ENCODE results near the gene FOLR2. TPM values are rescaled to one million over a fixed set of nuclear protein-coding genes. Genes with fewer than 3 reads are reported as not detected.
"Not testable (repeated sequence)": the region's sequence is repeated elsewhere in the genome, so short reads cannot be mapped to it uniquely, and the experiment has no call there.

FOLR2 gene
- total RNA-seq, 2 experiments from 2014 or later = not detected

- no peak overlapping the region for H3K4me3 Mint-ChIP-seq
- H3K9me3 Mint-ChIP-seq = no peaks in the 10 kb centered on the region
- no peak for DNase-seq
- peaks cover 7% of the 10 kb centered on the region for H3K27me3 Mint-ChIP-seq
- H3K36me3 Mint-ChIP-seq = no peaks in the 10 kb centered on the region
- H3K27ac Mint-ChIP-seq = no peak overlapping the region
- H3K4me1 Mint-ChIP-seq = no peaks in the 10 kb centered on the region
These were observed 36.8 kb downstream of the FOLR2 start for GRCh38 chr11:72253392-72253791.

DNA sequence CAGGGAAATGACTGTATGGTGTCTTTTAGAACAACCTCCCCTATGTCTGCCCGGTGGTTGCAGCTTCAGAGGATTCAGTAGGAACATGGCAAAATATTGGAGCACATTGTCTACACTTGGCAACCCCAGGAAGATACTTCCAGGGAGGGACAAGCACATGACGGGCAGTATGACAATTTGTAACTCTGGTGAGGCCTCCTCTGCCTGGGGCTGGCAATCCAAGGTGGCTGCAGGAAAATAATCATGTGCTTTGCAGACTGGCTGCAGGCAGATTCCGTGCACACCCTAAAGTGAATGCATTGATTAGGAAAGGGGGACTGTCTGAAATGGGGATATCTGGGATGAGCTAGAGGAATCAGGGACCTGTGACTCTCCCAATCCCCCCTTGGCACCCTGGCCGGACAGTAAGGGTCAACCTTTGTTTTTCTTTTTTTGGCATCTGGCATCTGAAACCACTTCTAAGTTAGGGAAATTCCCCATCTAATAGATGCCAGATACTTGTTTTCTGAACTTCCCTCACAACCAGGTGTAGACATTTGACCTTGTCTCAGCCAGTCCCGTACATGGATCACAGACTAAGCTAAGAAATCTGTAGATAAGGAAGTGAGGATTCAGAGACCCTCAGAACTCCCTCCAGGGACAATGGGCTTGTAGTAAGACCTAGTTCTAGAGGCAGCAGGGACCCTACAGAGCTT lies 37.9 kb downstream of the FOLR2 start:
- H3K9me3 Mint-ChIP-seq = no peaks in the 10 kb centered on the region
- H3K4me1 Mint-ChIP-seq = no peaks in the 10 kb centered on the region
- no peak overlapping the region for H3K4me3 Mint-ChIP-seq
- no peaks in the 10 kb centered on the region for H3K36me3 Mint-ChIP-seq
- no peak for DNase-seq
- H3K27me3 Mint-ChIP-seq = peaks cover 7% of the 10 kb centered on the region
- no peak overlapping the region for H3K27ac Mint-ChIP-seq

GRCh38 chr11:72257570-72257969 lies 41.0 kb downstream of the FOLR2 start:
- Mint-ChIP-seq H3K4me1 (no peaks in the 10 kb centered on the region), H3K36me3 (no peaks in the 10 kb centered on the region)

GRCh38 chr11:72259490-72259889 lies 42.9 kb downstream of the FOLR2 start:
- no peak overlapping the region for H3K4me3 Mint-ChIP-seq
- no peaks in the 10 kb centered on the region for H3K4me1 Mint-ChIP-seq
- no peaks in the 10 kb centered on the region for H3K36me3 Mint-ChIP-seq
- no peaks in the 10 kb centered on the region for H3K9me3 Mint-ChIP-seq
- no peak overlapping the region for H3K27ac Mint-ChIP-seq
- DNase-seq = no peak
- H3K27me3 Mint-ChIP-seq = no peaks in the 10 kb centered on the region

More at GRCh38 chr11:72257570-72257969, 41.0 kb downstream of the FOLR2 start:
- Mint-ChIP-seq H3K27me3 (peaks cover 7% of the 10 kb centered on the region), H3K27ac (no peak overlapping the region), H3K9me3 (no peaks in the 10 kb centered on the region), H3K4me3 (no peak overlapping the region)
- DNase-seq = no peak

- no peaks in the 10 kb centered on the region for H3K4me1 Mint-ChIP-seq
These were observed 44.0 kb downstream of the FOLR2 start for GRCh38 chr11:72260574-72260973.

DNA sequence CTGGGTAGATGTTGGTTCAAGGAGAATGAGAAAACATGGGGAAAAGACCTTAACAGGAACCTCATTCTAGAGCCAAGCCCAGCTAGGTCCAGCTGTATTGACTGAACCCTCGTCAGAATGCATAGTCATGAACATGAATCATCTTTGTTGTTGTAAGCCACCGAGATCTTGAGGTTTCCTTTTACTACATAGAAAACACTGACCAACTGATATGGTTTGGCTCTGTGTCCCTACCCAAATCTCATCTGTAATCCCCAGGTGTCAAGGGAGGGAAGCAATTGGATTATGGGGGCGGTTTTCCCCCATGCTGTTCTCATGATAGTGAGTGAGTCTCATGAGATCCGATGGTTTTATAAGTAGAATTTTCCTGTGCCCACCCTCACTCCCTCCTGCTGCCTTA lies 46.8 kb downstream of the FOLR2 start:
- Mint-ChIP-seq H3K4me1 (no peaks in the 10 kb centered on the region), H3K9me3 (no peaks in the 10 kb centered on the region), H3K4me3 (no peak overlapping the region), H3K36me3 (no peaks in the 10 kb centered on the region), H3K27me3 (peaks cover 4% of the 10 kb centered on the region), H3K27ac (no peak overlapping the region)
- no peak for DNase-seq

More at GRCh38 chr11:72260574-72260973, 44.0 kb downstream of the FOLR2 start:
- Mint-ChIP-seq H3K4me3 (no peak overlapping the region), H3K36me3 (no peaks in the 10 kb centered on the region), H3K9me3 (no peaks in the 10 kb centered on the region), H3K27me3 (no peaks in the 10 kb centered on the region), H3K27ac (no peak overlapping the region)
- no peak for DNase-seq

DNA sequence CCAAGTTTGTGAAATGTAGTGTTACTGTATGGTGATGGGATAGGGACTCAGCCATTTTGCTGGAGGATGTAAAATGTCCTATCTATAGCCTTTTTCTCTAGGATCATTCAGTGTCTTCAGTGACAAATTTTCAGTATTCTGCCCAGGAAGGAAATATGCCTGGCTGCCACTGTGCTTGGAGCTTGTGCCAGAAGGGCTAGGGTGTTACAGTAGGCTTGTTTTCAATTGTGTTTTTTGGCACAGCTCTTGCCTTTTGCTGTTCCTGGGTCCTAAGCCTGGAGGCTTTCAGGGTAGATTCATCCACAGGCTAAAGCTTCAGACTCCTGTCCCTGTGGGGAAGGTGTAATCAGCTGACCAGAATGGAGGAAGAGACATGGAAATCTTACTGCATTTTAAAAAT lies 49.4 kb downstream of the FOLR2 start:
- DNase-seq = no peak
- Mint-ChIP-seq H3K27me3 (peaks cover 12% of the 10 kb centered on the region), H3K9me3 (no peaks in the 10 kb centered on the region), H3K36me3 (no peaks in the 10 kb centered on the region), H3K27ac (no peak overlapping the region), H3K4me3 (no peak overlapping the region), H3K4me1 (peaks cover 6% of the 10 kb centered on the region)

GRCh38 chr11:72266960-72267359 lies 50.4 kb downstream of the FOLR2 start:
- H3K27ac Mint-ChIP-seq, H3K4me3 Mint-ChIP-seq, H3K36me3 Mint-ChIP-seq, H3K4me1 Mint-ChIP-seq, DNase-seq, H3K9me3 Mint-ChIP-seq: not testable (repeated sequence)
- peaks cover 12% of the 10 kb centered on the region for H3K27me3 Mint-ChIP-seq

DNA sequence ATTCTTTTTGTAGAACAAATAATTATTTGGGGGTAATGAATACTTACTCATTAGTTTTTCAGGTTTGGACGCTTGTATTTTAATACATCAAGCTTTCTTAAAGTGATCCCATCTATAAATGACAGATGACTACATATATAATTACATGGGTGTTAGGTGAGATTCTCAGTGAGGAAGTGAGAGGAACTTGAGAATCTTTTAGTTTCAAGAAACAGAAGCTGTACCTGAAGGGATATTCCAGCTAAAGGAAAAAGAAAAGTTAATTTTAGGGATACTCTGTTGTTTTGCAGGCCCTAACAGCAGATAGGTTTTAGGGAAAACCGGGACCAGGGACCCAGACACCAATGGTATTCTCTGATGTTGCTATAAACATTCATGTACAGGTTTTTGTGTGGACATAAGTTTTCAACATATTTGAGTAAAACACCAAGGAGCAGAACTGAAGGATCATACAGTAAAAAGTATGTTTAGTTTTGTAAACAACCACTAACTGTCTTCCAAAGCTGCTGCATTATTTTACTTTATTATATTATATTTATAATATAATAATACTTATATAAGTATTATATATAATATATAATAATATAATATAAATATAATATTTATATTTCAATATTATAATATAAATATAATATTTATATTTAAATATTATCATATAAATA lies 51.5 kb downstream of the FOLR2 start:
- peaks cover 7% of the 10 kb centered on the region for H3K4me1 Mint-ChIP-seq
- H3K9me3 Mint-ChIP-seq = no peaks in the 10 kb centered on the region
- H3K36me3 Mint-ChIP-seq = no peaks in the 10 kb centered on the region
- peaks cover 13% of the 10 kb centered on the region for H3K27me3 Mint-ChIP-seq
- no peak overlapping the region for H3K27ac Mint-ChIP-seq
- no peak for DNase-seq
- H3K4me3 Mint-ChIP-seq = no peak overlapping the region

Other genes starting within 250 kb of the FOLR2 start
- gene IL18BP, start 217.9 kb upstream of the FOLR2 start, total RNA-seq = 1 to 10 TPM; 6.9 to 7.4 TPM
- gene NUMA1, start 136.3 kb upstream of the FOLR2 start, total RNA-seq = 100 to 1,000 TPM; 120 to 121 TPM
- gene LRRC51, start 135.9 kb upstream of the FOLR2 start, total RNA-seq = 10 to 100 TPM in 1 of 2 experiments, 1 to 10 TPM in 1; 7.0 to 10.0 TPM
- gene LAMTOR1, start 113.5 kb upstream of the FOLR2 start, total RNA-seq = 10 to 100 TPM; 65.5 to 66.2 TPM
- gene TOMT, start 110.9 kb upstream of the FOLR2 start, total RNA-seq = not detected
- 10 to 100 TPM; 70.4 to 71.8 TPM for gene ANAPC15, start 104.1 kb upstream of the FOLR2 start, total RNA-seq
- not detected for gene FOLR3, start 81.1 kb upstream of the FOLR2 start, total RNA-seq
- gene FOLR1, start 24.7 kb upstream of the FOLR2 start, total RNA-seq = not detected
- gene INPPL1, start 8.0 kb downstream of the FOLR2 start, total RNA-seq = 10 to 100 TPM; 69.5 to 71.2 TPM
- gene PHOX2A, start 27.4 kb downstream of the FOLR2 start, total RNA-seq = not detected
- gene CLPB, start 217.7 kb downstream of the FOLR2 start, total RNA-seq = 10 to 100 TPM; 37.8 to 39.2 TPM